Esophagus muscularis mucosa (tissue), 2 donors: Measurements from ENCODE around the gene SP110.

Experiments used
- POLR2A ChIP-seq: fragments of 450-650 bp; IDR thresholded peaks from one replicate; pipeline ENCODE4 v1.6.1; 2017; ENCODE audit warnings: antibody characterized with exemption, moderate library complexity, mild to moderate bottlenecking, low read depth
- POLR2AphosphoS5 ChIP-seq, 2 donors: sonication (generic); formaldehyde crosslinking; IDR thresholded peaks; one replicate each; pipeline ENCODE4 v1.6.1; 2017; ENCODE audit warnings: antibody characterized with exemption in 2 of 2

DNA sequence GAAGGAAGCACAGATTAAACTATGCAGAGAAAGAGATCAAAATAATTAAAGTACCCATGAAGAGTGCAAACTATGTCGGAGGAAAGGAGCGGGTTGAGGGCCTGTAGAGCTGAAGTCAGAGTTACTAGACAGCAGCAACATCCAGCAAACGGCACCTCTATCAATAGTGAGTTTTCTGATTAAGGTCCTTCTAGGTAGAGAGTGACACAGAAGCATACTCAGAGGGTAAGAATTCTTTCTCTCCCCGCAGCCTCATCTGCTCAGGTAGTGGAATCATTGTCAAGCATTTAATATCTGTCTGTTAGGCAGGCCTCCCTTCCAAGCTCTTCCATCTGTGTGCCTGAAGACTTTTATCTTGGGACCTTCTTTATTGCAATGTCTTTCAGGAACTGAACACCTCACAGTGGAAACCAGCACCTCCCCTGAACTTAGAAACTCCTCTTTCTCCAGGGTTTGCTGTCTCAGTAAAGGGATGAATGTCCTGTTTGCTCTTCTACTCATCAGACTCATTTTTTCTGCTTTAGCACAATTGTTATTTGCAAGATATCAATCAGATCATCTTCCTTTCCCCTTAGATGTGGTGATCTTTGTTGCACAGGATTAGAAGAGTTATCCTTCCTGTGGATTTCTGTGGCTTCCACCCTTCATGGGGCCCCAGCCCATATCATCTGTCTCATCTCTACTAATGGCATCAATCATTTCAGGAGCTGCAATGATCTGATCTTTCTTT, 34.5 kb upstream of the SP110 start:
- TF ChIP-seq POLR2A (no peak), POLR2AphosphoS5 (IDR thresholded peaks at IDR 0.05) (no peak)
